ENCODE measurements around the gene CYSTM1. TPM values are rescaled to one million over a fixed set of nuclear protein-coding genes. Genes with fewer than 3 reads are reported as not detected.

CYSTM1 gene
- polyA plus RNA-seq, 1 donor from 2014 or later, result 6.6 TPM

- H4K20me1 ChIP-seq (ENCODE audit: insufficient read depth), result no peaks in the 10 kb centered on the region
- no peak overlapping the region for H3K9ac ChIP-seq (ENCODE audit: low read length)
- H3K9me2 ChIP-seq (ENCODE audit: insufficient read depth, low read length), result no peaks in the 10 kb centered on the region
- no peak overlapping the region for H3K4me2 ChIP-seq (ENCODE audit: low read length)
- H3K4me3 ChIP-seq (ENCODE audit: low read length), result no peak overlapping the region
- H3K79me2 ChIP-seq (replicated peaks; ENCODE audit: insufficient read depth, low read length), result no peaks in the 10 kb centered on the region
- no peaks in the 10 kb centered on the region for H3K36me3 ChIP-seq (ENCODE audit: insufficient read depth, low read length)
- no peaks in the 10 kb centered on the region for H3F3A ChIP-seq (ENCODE audit: insufficient read depth, low read length, poor library complexity, severe bottlenecking)
- no peak overlapping the region for H3K27ac ChIP-seq (ENCODE audit: low read length)
- H3K27me3 ChIP-seq (ENCODE audit: insufficient read depth, low read depth, low read length), result no peaks in the 10 kb centered on the region
- no peaks in the 10 kb centered on the region for H3K9me3 ChIP-seq (ENCODE audit: low read length)
- TF ChIP-seq RAD21 (conservative IDR thresholded peaks at IDR 0.05) (no peak), MXI1 (conservative IDR thresholded peaks at IDR 0.05; ENCODE audit: poor library complexity, severe bottlenecking) (no peak), TAF1 (IDR thresholded peaks at IDR 0.05; ENCODE audit: low read depth) (no peak), EZH2 (IDR thresholded peaks at IDR 0.05; ENCODE audit: borderline replicate concordance, insufficient read depth, low read length, poor library complexity, severe bottlenecking) (no peak), SMC3 (conservative IDR thresholded peaks at IDR 0.05; ENCODE audit: poor library complexity) (no peak), EP300 (conservative IDR thresholded peaks at IDR 0.05; ENCODE audit: poor library complexity, severe bottlenecking) (no peak), POLR2AphosphoS5 (IDR thresholded peaks at IDR 0.05) (no peak)
- TF ChIP-seq, protein P1, sequence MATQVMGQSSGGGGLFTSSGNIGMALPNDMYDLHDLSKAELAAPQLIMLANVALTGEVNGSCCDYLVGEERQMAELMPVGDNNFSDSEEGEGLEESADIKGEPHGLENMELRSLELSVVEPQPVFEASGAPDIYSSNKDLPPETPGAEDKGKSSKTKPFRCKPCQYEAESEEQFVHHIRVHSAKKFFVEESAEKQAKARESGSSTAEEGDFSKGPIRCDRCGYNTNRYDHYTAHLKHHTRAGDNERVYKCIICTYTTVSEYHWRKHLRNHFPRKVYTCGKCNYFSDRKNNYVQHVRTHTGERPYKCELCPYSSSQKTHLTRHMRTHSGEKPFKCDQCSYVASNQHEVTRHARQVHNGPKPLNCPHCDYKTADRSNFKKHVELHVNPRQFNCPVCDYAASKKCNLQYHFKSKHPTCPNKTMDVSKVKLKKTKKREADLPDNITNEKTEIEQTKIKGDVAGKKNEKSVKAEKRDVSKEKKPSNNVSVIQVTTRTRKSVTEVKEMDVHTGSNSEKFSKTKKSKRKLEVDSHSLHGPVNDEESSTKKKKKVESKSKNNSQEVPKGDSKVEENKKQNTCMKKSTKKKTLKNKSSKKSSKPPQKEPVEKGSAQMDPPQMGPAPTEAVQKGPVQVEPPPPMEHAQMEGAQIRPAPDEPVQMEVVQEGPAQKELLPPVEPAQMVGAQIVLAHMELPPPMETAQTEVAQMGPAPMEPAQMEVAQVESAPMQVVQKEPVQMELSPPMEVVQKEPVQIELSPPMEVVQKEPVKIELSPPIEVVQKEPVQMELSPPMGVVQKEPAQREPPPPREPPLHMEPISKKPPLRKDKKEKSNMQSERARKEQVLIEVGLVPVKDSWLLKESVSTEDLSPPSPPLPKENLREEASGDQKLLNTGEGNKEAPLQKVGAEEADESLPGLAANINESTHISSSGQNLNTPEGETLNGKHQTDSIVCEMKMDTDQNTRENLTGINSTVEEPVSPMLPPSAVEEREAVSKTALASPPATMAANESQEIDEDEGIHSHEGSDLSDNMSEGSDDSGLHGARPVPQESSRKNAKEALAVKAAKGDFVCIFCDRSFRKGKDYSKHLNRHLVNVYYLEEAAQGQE (IDR thresholded peaks at IDR 0.05; ENCODE audit: borderline replicate concordance), result no peak
- TF ChIP-seq, protein P2, sequence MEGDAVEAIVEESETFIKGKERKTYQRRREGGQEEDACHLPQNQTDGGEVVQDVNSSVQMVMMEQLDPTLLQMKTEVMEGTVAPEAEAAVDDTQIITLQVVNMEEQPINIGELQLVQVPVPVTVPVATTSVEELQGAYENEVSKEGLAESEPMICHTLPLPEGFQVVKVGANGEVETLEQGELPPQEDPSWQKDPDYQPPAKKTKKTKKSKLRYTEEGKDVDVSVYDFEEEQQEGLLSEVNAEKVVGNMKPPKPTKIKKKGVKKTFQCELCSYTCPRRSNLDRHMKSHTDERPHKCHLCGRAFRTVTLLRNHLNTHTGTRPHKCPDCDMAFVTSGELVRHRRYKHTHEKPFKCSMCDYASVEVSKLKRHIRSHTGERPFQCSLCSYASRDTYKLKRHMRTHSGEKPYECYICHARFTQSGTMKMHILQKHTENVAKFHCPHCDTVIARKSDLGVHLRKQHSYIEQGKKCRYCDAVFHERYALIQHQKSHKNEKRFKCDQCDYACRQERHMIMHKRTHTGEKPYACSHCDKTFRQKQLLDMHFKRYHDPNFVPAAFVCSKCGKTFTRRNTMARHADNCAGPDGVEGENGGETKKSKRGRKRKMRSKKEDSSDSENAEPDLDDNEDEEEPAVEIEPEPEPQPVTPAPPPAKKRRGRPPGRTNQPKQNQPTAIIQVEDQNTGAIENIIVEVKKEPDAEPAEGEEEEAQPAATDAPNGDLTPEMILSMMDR (IDR thresholded peaks at IDR 0.05; ENCODE audit: poor library complexity, severe bottlenecking), result no peak
- no peak overlapping the region for H2AFZ ChIP-seq (ENCODE audit: low read depth, low read length)
These were observed 12.7 kb upstream of the CYSTM1 start for GRCh38 chr5:140162275-140162674.

- Histone ChIP-seq H3K9me3 (ENCODE audit: low read length) (no peaks in the 10 kb centered on the region), H3F3A (ENCODE audit: insufficient read depth, low read length, poor library complexity, severe bottlenecking) (no peaks in the 10 kb centered on the region), H3K4me3 (ENCODE audit: low read length) (no peak overlapping the region), H3K79me2 (replicated peaks; ENCODE audit: insufficient read depth, low read length) (no peaks in the 10 kb centered on the region), H2AFZ (ENCODE audit: low read depth, low read length) (no peak overlapping the region), H3K27ac (ENCODE audit: low read length) (no peak overlapping the region), H4K20me1 (ENCODE audit: insufficient read depth) (no peaks in the 10 kb centered on the region), H3K36me3 (ENCODE audit: insufficient read depth, low read length) (no peaks in the 10 kb centered on the region), H3K9ac (ENCODE audit: low read length) (no peak overlapping the region), H3K9me2 (ENCODE audit: insufficient read depth, low read length) (no peaks in the 10 kb centered on the region), H3K4me2 (ENCODE audit: low read length) (no peak overlapping the region), H3K27me3 (ENCODE audit: insufficient read depth, low read depth, low read length) (no peaks in the 10 kb centered on the region)
- TF ChIP-seq RAD21 (conservative IDR thresholded peaks at IDR 0.05) (no peak), TAF1 (IDR thresholded peaks at IDR 0.05; ENCODE audit: low read depth) (no peak), EP300 (conservative IDR thresholded peaks at IDR 0.05; ENCODE audit: poor library complexity, severe bottlenecking) (no peak), POLR2AphosphoS5 (IDR thresholded peaks at IDR 0.05) (no peak), EZH2 (IDR thresholded peaks at IDR 0.05; ENCODE audit: borderline replicate concordance, insufficient read depth, low read length, poor library complexity, severe bottlenecking) (no peak), MXI1 (conservative IDR thresholded peaks at IDR 0.05; ENCODE audit: poor library complexity, severe bottlenecking) (no peak), SMC3 (conservative IDR thresholded peaks at IDR 0.05; ENCODE audit: poor library complexity) (no peak)
- TF ChIP-seq, protein P1 (IDR thresholded peaks at IDR 0.05; ENCODE audit: borderline replicate concordance), result no peak
- TF ChIP-seq, protein P2 (IDR thresholded peaks at IDR 0.05; ENCODE audit: poor library complexity, severe bottlenecking), result no peak
These were observed 12.2 kb upstream of the CYSTM1 start for GRCh38 chr5:140162781-140163180.

Measured in neural cell (in vitro differentiated cells).